Tibial nerve (tissue), 4 donors: ENCODE measurements around the gene POMC.

ENCODE experiments used
- CTCF ChIP-seq, 5 experiments: fragments of 200-600 bp in 3 of 5; fragments of 450-650 bp in 2 of 5; sonication (generic) in 3 of 5; IDR thresholded peaks; one replicate each; pipeline ENCODE4 v1.5.1; 2016 to 2019; ENCODE audit warnings: antibody characterized with exemption in 5 of 5, mild to moderate bottlenecking in 3 of 5, moderate library complexity in 2 of 5
- EP300 ChIP-seq, 2 donors: sonication (generic); formaldehyde crosslinking; IDR thresholded peaks; one replicate each; pipeline ENCODE4 v1.6.1; 2017; ENCODE audit warnings: antibody characterized with exemption in 2 of 2, mild to moderate bottlenecking in 1 of 2
- POLR2A ChIP-seq, 2 donors: fragments of 450-650 bp; IDR thresholded peaks; one replicate each; pipeline ENCODE4 v1.6.1; 2017; ENCODE audit warnings: antibody characterized with exemption in 2 of 2, mild to moderate bottlenecking in 2 of 2, moderate library complexity in 2 of 2

- TF ChIP-seq POLR2A (IDR thresholded peaks at IDR 0.05) (no peak), CTCF (IDR thresholded peaks at IDR 0.05) (no peak), EP300 (IDR thresholded peaks at IDR 0.05) (no peak)
Observed at GRCh38 chr2:25197336-25198208, 29.2 kb upstream of the POMC start.
